GM04503 (cell line): Measurements from ENCODE around the gene OR10T2.
"Not testable (repeated sequence)": the region's sequence is repeated elsewhere in the genome, so short reads cannot be mapped to it uniquely, and the experiment has no call there.

Experiments used
- DNase-seq: peaks from one replicate; pipeline ENCODE4 v3.0.0-alpha.2; 2012; ENCODE audit warnings: low read depth

OR10T2 gene

GRCh38 chr1:158356616-158357015 lies 42.6 kb downstream of the OR10T2 start:
- DNase-seq, result no peak

- no peak for DNase-seq
These were observed 43.4 kb downstream of the OR10T2 start for GRCh38 chr1:158355773-158356285.

GRCh38 chr1:158354255-158354654 lies 45.0 kb downstream of the OR10T2 start:
- DNase-seq, result no peak

GRCh38 chr1:158353303-158354075 lies 45.8 kb downstream of the OR10T2 start, which contains the start of gene CD1E:
Gene CD1E, plus strand, starts transcription at chr1:158353894. Its CDS starts 95 bp downstream, at chr1:158353989.
- DNase-seq, result no peak

- not testable (repeated sequence) for DNase-seq
These were observed 50.3 kb downstream of the OR10T2 start for GRCh38 chr1:158348946-158349345.
